Stimulated activated CD8-positive, alpha-beta memory T cell treated with anti-CD3 and anti-CD28 coated beads, Interleukin-7, amount 100 ng/mL, for 4 hours (primary cell): ENCODE measurements around the gene B3GAT3.
A peak's percentile ranks its signal among the peaks of the same experiment; 100 is the strongest.
"Not testable (repeated sequence)": the region's sequence is repeated elsewhere in the genome, so short reads cannot be mapped to it uniquely, and the experiment has no call there.

Source experiments
- DNase-seq, 2 donors: peaks; one replicate each; pipeline ENCODE4 v3.0.0-alpha.2; 2020; ENCODE audit warnings: low read depth in 2 of 2

Gene B3GAT3

GRCh38 chr11:62579252-62579651 is 42.5 kb downstream of the B3GAT3 start:
- no peak for DNase-seq

GRCh38 chr11:62578541-62578940 is 43.2 kb downstream of the B3GAT3 start:
- no peak for DNase-seq

- no peak for DNase-seq
These were observed 44.6 kb downstream of the B3GAT3 start for GRCh38 chr11:62577046-62577714.

DNA sequence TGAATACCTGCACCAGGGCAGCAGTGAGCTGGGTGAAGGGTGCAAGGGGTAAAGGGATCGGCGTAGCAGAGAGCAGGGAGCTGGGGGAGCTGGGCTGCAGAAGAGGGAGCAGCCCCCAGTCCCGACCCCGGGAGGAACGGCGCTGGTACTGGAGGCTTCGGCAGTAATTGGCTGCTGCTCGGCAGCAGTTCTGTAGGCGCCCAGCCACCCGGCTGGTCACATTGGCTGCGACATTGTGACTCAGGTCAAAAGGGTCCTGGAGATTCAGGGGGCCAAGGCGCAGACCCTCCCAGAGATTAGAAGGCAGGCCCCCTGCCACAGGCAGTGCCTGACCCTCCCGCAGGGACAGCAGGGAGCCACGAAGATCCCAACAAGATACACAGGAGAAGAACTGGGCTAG is 45.9 kb downstream of the B3GAT3 start:
- no peak for DNase-seq

- DNase-seq, result no peak
These were observed 46.6 kb downstream of the B3GAT3 start for GRCh38 chr11:62575156-62575555.

- DNase-seq, result no peak
These were observed 47.3 kb downstream of the B3GAT3 start for GRCh38 chr11:62574363-62575071.

GRCh38 chr11:62573592-62574362 is 48.0 kb downstream of the B3GAT3 start, which contains the start of gene EEF1G:
Gene EEF1G (minus strand): TSS chr11:62573891. CDS start chr11:62573842, 49 bp downstream.
- DNase-seq, result peak; percentile 97 to 98

DNA sequence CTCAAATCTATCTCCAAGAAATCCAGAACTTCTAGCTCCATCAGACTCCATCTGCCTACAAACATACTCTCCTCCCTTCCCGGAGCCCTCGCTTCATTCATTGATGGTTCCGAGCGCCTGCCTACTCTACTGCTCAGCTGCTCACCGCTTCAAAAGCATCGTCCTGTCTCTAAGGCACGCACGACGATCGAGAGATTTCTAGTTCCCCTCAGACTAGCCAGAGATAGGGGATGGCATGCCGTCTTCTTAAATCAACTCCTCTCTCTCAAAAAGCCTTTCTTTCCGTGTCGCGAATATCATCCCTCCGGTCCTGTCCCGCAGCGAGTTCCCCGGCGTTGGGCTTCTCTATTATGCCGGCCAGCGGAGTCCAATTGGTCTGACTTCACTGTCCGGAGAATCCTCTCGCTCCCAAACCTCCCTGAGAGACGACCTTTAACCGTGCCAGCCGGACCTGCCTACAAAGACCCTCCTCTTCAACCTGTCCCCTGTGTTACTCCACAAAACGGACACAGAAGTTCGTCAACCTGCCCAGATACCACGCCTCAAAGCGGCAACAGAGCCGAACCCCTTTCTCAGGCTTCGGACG is 48.7 kb downstream of the B3GAT3 start:
- DNase-seq, result peak in 1 of 2 donors; percentile 3

DNA sequence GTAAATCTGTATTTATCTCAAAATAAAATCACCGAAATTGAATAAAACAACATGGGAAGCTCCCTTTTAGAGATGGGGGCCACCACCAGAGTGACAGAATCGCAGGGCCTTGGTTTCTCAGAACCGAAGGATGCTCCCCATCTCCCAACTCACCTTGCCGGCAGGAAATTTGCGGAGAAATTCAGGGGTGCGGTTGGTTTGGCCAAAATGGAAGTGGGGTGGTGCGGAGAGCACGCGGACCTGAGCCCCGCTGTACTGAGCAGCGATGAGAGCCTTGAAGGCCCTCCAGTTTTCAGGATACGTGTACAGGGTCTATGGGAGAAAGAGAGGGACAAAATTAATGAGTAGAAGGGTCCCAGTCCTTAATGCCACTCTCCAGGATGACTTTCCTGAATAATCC is 49.4 kb downstream of the B3GAT3 start:
- no peak for DNase-seq

- not testable (repeated sequence) for DNase-seq
These were observed 50.3 kb downstream of the B3GAT3 start for GRCh38 chr11:62571493-62571892.

DNA sequence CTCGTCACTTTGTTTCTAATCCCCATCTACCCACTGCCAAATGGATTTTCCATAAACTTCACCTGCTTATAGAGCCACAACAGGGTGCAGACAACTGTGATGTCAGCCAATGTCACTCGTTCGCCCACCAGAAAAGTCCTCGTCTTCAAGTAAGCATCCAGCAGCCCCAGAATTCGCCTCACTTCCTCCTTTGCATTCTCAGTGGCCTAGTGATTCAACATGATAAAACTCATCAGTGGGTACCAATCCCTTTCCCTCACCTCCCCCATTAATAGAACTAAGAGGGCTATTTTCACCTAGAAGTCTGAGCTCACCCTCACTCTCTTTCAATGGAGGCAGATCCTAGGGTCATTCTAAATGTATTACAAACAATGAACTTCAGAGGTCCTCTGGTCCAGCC is 50.9 kb downstream of the B3GAT3 start:
- DNase-seq, result not testable (repeated sequence)

DNA sequence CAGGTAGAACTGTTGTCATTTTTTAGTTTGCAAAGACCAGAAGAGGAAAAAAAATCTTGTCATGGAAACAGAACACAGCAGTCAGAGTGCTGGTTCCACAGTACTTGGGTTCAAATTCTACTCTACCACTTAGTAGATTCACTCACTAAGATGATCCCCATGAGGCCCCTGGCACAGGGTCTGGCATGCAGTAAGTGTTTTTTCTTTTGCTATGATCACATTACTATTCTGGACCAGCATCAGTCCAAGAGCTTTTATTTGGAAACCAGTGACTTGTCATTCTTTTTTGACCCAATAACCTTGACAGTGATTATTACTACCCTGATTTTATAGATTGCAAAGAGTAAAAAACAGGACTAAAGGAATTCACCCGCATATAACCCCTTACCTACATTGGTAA is 52.2 kb downstream of the B3GAT3 start:
- DNase-seq, result no peak

GRCh38 chr11:62567018-62567633 is 54.7 kb downstream of the B3GAT3 start:
- no peak for DNase-seq

- no peak for DNase-seq
These were observed 55.5 kb downstream of the B3GAT3 start for GRCh38 chr11:62566247-62566646.
